ENCODE results near the gene SYT2. TPM values are rescaled to one million over a fixed set of nuclear protein-coding genes. Genes with fewer than 3 reads are reported as not detected.

Gene SYT2
- total and polyA plus RNA-seq, 12 donors: under 0.01 to 0.07 (median 0.02) TPM; not detected in 9

GRCh38 chr1:202575918-202576653, 134.2 kb downstream of the SYT2 start:
- peaks cover 0 to 70% (median 28%) of the 10 kb centered on the region in 9 donors for H3K36me3 ChIP-seq
- peaks cover 0 to 40% (median 0%) of the 10 kb centered on the region in 7 donors for H3K27me3 ChIP-seq
- intact Hi-C loops (cut with DNase I): loop anchor here in 1 of 10 donors (10.0 kb wide), 1 partner anchor 81 kb away; no protein-coding TSS in a partner anchor

DNA sequence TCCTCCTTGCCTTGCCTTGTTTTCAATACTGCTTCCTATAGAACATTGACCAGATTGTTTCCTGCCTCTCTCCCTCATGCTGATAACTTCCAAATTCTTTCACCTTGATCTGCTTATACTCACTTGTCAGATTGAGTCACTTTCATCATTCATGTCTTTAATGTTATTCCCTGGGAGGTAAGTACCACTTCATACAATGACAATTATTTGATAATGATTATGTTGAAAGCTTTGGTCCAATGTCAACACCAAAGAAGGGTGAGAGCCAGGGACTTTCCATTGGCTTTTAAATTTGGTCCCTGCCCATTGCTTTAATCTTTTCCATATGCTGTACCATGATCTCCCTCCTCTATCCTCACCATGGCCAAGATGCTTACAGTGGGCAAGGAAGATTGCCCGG, 137.4 kb downstream of the SYT2 start:
- 68 to 69% methylated on average over 1 of the region's 1 CpG for WGBS, 2 donors
- intact Hi-C loops (cut with DNase I): loop anchor here in 1 of 10 donors (10.0 kb wide), 1 partner anchor 78 kb away; no protein-coding TSS in a partner anchor
- ATAC-seq: peak in 1 of 8 donors; percentile 38

More at GRCh38 chr1:202575918-202576653, 134.2 kb downstream of the SYT2 start:
- Histone ChIP-seq H3K27ac (peak overlapping the region in 9 of 10 donors; percentile 0 to 74 (median 42)), H3K9me3 (no peaks in the 10 kb centered on the region), H3K4me1 (peaks cover 7 to 89% (median 58%) of the 10 kb centered on the region in 9 donors), H3K4me3 (no peak overlapping the region)
- DNase-seq: no peak
- ATAC-seq: no peak
- 27 to 42% methylated on average over 2 of the region's 2 CpGs for WGBS, 2 donors
- TF ChIP-seq, protein P1, sequence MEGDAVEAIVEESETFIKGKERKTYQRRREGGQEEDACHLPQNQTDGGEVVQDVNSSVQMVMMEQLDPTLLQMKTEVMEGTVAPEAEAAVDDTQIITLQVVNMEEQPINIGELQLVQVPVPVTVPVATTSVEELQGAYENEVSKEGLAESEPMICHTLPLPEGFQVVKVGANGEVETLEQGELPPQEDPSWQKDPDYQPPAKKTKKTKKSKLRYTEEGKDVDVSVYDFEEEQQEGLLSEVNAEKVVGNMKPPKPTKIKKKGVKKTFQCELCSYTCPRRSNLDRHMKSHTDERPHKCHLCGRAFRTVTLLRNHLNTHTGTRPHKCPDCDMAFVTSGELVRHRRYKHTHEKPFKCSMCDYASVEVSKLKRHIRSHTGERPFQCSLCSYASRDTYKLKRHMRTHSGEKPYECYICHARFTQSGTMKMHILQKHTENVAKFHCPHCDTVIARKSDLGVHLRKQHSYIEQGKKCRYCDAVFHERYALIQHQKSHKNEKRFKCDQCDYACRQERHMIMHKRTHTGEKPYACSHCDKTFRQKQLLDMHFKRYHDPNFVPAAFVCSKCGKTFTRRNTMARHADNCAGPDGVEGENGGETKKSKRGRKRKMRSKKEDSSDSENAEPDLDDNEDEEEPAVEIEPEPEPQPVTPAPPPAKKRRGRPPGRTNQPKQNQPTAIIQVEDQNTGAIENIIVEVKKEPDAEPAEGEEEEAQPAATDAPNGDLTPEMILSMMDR (IDR thresholded peaks at IDR 0.05): no peak

GRCh38 chr1:202571719-202572339, 138.4 kb downstream of the SYT2 start:
- peaks cover 0 to 20% (median 0%) of the 10 kb centered on the region in 7 donors for H3K27me3 ChIP-seq
- 49 to 50% methylated on average over 3 of the region's 3 CpGs for WGBS, 2 donors
- H3K36me3 ChIP-seq: peaks cover 0 to 95% (median 36%) of the 10 kb centered on the region in 9 donors
- intact Hi-C loops (cut with DNase I): loop anchor here in 1 of 10 donors (10.0 kb wide), 1 partner anchor 77 kb away; no protein-coding TSS in a partner anchor
- no peaks in the 10 kb centered on the region for H3K9me3 ChIP-seq
- no peak overlapping the region for H3K4me3 ChIP-seq
- H3K27ac ChIP-seq: peak overlapping the region in 1 of 10 donors; percentile 24
- peaks cover 4 to 77% (median 43%) of the 10 kb centered on the region in 9 donors for H3K4me1 ChIP-seq
- no peak for ATAC-seq
- no peak for DNase-seq
- TF ChIP-seq, protein P1 (IDR thresholded peaks at IDR 0.05): peak; percentile 62 to 85 (median 76)

More for the DNA sequence above, 137.4 kb downstream of the SYT2 start:
- Histone ChIP-seq H3K27me3 (peaks cover 0 to 25% (median 0%) of the 10 kb centered on the region in 7 donors), H3K36me3 (peaks cover 0 to 91% (median 36%) of the 10 kb centered on the region in 9 donors), H3K4me1 (peaks cover 7 to 77% (median 44%) of the 10 kb centered on the region in 9 donors), H3K27ac (no peak overlapping the region), H3K9me3 (no peaks in the 10 kb centered on the region), H3K4me3 (no peak overlapping the region)
- TF ChIP-seq, protein P1 (IDR thresholded peaks at IDR 0.05): no peak
- DNase-seq: no peak
